T-helper 1 cell (primary cell): Measurements from ENCODE around the gene CACNB4.
"Not testable (repeated sequence)": the region's sequence is repeated elsewhere in the genome, so short reads cannot be mapped to it uniquely, and the experiment has no call there.

Source experiments
- DNase-seq, 5 donors: peaks; one replicate each; pipeline ENCODE4 v3.0.0-alpha.2; 2012 to 2020

CACNB4 gene

GRCh38 chr2:151891566-151892194 is 207.2 kb downstream of the CACNB4 start:
- no peak for DNase-seq

GRCh38 chr2:151887164-151887563 is 211.7 kb downstream of the CACNB4 start:
- no peak for DNase-seq

DNA sequence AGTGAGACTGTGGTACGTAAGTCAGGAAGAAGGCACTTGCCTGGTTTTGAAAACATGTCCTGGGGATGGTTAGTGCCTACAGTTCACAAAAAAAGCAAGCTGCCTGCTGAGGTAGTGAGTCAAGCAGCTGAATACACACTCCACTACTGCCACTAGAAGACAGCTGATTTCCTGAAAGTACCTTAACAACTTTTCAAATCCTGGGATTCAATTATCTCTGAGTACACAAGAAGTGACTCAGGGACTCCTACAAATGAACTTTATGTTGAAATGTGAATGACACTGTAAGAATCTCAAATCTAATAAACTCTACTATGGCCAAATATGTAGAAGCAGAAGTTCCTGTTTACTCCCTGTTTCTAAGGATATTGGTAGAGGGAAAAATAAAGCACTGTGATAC is 212.6 kb downstream of the CACNB4 start:
- no peak for DNase-seq

- DNase-seq, result no peak
Observed at GRCh38 chr2:151882786-151883445, 215.9 kb downstream of the CACNB4 start.

DNA sequence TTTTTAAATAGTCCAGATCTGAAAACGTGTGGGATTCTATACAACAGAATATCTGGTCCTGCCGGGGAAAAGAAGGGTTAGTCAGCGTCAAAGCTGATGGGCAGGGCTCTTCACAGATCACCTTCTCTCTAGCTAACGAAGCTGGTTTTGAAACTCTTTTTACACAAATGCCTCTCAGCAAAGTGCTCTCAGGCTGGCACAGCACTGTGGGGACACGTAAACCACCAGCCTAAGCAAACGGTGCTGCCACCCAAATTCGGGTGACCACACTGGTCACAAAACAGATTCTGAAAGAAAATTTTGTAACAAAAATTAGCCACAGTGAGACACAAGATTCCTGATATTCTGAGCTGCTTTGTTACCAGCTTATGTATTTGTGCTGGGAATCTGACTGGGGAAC is 217.5 kb downstream of the CACNB4 start:
- DNase-seq, result no peak

- DNase-seq, result no peak
Observed at GRCh38 chr2:151880586-151880985, 218.3 kb downstream of the CACNB4 start.

DNA sequence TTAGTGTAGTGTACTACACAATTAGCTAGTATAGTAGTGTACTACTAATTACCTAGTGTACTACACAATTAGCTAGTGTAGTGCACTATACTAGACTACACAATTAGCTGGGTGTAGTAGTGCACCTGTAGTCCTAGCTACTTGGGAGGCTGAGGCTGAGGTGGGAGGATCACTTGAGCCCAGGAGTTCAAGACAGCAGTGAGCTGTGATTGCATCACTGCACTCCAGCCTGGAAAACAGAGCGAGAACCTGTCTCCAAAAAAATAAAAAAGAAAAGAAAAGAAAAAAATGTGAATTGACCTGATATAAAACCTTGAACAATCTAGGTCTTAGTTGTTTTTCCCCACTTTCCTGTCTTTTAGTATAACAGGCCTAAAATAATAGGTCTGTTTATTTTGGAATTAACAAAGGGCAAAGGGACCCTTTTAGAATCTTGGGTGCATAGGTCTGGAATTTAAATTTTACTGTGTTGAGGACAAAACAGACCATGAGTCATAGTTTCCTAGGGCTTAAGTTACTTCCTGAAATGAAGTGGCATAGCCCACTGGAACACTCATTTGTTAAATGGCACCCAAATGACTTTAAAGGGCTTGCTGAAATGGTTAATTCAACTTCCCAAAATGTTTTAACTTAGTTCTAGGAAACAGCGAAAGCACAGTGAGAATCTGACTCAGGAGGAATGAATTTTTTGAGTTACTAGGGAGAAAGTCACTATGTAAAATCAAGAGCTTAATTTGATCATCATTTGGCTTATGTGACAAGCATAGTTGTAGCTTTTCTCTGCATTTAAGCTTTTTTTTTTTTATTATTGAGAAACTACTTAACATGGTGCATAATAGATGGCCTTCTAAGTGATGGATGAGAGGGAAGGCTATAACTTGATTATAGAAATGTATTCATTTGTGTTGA is 219.9 kb downstream of the CACNB4 start:
- DNase-seq, result peak in 1 of 5 donors; percentile 24

- no peak for DNase-seq
Observed at GRCh38 chr2:151878204-151878603, 220.6 kb downstream of the CACNB4 start.

- not testable (repeated sequence) for DNase-seq
Observed at GRCh38 chr2:151875631-151876030, 223.2 kb downstream of the CACNB4 start.

- no peak for DNase-seq
Observed at GRCh38 chr2:151872463-151872862, 226.4 kb downstream of the CACNB4 start.

DNA sequence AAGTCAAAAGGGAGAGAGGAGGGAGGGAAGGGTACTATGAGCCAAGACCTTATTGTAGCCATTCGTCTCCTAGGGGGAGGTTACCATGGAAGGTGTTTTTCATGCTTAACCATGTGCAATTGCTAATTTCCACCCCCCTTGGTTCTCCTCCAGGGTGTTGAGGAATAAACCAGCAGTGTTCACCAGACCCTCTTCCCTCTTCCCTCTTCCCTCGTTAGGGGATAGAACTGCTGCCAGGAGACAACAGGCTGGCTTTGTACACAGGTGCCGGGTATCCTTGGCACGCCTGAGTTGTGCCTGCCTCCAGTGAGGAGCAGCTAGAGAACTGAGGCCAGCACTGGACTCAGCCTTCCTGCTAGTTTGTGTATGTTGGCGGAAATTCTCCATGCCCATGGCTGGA is 229.6 kb downstream of the CACNB4 start:
- no peak for DNase-seq

DNA sequence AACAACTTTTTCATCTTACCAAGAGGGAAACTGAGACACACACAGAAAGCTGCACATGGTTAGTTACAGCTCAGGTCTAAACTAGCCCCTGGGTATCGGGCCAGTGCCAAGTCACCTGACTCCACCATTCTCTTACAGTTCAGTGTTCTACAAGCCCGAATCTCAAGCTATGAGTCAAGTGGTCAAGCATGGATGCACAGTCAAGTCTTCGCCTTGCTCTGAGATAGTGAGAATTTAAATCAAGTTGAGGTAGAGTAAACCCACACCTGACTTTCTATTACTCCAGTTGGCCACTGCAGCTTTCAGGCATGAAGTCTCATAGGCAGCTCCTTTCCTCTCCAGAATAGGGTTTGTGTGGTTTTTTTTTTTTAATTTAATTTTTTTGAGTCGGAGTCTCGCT is 236.1 kb downstream of the CACNB4 start:
- DNase-seq, result no peak

DNA sequence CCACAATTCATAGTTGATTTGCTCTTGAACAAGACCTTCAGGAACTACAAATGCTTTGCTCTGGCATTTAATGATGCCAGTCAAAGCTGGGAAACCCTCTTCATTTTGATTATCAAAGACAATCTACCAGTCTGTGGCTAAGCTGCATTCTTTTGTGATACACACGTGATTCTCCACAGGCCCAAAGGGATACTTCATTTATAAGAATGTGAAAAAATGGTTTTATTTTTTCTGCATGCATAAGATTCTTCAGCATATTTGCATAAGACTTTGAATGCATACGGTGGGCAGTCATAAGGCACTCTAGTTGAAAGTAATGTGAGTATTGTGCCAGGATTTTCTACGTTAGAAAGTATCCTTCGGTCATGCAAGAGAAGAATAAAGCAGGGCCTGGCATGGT is 237.7 kb downstream of the CACNB4 start:
- no peak for DNase-seq

GRCh38 chr2:151860613-151861146 is 238.2 kb downstream of the CACNB4 start:
- DNase-seq, result no peak

GRCh38 chr2:151860210-151860609 is 238.6 kb downstream of the CACNB4 start:
- no peak for DNase-seq

DNA sequence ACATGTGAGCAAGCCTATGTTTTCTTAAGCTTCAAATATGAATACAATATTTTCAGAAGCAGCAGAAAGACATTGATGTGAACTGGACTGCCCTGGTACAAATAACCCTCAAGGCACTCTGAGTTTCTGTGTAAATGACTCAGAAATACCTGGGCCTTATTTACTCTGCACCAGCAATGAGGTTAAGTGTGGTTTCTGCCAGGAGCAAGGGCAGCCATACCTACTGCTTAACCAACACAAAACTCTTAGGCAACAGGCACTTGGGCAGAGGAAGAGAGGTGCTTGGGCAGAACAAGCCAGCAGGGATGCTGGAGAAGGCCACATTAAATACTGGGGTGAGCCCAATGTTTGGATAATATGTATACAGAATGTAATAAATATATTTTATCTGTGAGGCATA is 241.2 kb downstream of the CACNB4 start:
- DNase-seq, result no peak

DNA sequence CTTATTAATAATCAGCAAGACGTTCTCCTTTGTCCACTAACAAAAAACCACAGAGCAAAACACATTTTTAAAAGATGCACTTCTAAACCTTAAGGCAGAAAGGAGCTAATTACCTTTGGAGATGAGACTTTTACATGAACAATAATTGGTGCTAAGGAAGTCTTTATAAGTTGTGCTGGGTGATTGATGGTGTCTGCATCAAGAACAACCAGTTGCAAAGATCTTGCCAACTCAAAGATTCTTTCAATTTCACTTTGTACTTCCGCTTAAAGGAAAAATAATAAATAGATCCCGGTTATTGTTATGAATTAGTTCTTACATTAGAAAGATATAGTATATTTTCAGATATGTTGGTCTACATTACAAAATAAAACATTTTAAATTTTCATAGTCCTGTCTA is 243.7 kb downstream of the CACNB4 start:
- DNase-seq, result no peak

DNA sequence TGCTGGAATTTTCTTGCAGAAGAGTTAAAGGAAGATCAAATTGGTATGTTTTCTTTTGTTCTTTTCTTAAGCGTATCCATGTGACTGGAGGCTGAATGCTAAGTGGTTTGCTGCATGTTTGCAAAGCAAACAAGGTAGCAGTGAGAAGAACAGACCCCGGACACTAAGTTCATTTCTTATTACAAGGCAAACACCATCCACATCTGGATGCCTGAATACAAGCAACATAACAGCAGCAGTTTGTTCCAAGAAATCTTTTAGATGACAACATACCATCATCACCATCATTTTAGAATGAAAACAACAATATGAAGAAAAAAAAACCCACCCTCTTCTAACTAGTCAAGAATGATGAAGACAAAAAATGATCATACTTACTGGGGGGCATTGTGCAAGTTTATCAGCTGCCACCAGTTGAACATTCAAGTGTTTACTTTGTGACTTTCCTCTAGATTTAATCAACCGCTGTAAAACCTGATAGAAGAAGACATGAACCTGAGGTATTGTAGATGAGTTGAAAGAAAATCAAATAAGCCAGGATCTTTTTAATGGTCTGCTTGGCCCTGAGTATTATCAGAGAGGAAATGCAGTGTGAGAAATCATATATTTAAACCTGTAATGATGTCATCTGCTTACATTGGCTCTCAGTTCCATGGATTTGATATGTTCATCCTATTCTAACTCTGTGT is 245.6 kb downstream of the CACNB4 start:
- no peak for DNase-seq

DNA sequence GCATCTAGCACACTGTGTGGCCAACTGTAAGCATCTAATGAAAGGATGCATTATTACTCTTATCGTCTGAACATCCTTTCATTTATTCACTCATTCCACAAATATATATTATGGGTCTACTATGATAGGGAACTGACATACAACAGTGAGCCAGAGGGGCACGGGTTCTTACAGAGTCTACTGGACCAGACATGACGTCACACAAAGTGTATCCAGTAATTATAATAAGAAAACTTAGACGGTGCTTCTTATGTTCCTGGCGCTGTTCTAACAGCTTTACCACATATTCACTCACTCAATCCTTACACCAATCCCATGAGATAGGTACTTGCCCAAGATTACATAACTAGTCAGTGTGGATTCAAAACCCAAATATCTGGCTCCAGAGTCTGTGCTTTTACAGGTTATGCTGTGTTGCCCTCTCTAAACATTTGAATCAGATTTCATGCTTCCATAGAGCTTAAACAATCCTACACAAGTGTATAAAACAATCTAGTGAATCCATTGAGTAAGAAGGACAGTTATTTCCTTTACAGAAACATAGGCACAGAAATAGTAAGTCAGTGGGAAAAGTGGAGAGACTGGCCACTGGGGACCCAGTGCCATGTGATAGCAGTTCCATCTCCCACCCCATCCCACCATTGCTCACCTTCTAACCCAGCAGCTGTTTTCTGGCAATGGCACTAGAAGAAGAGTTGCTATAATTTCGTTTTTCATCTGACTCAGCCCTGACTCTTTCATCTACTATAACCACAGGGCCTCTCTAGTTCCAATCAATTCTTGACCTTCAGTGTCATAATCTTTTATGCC is 246.4 kb downstream of the CACNB4 start:
- DNase-seq, result no peak

- DNase-seq, result no peak
Observed at GRCh38 chr2:151851761-151852160, 247.1 kb downstream of the CACNB4 start.

GRCh38 chr2:151849413-151850010 is 249.3 kb downstream of the CACNB4 start:
- no peak for DNase-seq

DNA sequence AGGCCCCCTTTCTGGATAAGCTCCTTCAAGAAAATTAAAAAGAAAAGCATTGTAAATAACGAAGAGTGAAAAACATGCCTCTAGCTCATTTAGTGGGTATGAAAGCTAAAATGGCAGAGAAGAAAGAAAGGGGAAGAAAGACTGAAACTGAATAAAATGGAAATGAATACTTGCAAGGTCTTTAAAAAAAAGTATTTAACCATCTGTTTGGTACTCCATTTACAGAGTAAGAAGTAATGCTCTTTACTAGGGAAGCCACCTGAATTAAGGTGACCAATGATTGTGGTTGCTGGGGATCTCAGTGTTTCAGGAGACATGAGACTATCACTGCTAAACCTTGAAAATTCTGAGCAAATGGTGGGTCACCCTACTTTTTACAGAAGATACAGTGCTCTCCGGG is 253.0 kb downstream of the CACNB4 start:
- no peak for DNase-seq
